HEK293T (cell line): ENCODE data around the gene KIFC1.

Experiments
- BHLHE40 ChIP-seq: fragments of 450-650 bp; IDR thresholded peaks from 2 replicates; pipeline ENCODE4 v1.6.1; 2016; ENCODE audit warnings: mild to moderate bottlenecking, moderate library complexity, borderline replicate concordance
- ELF4 ChIP-seq: fragments of 450-650 bp; IDR thresholded peaks from 2 replicates; pipeline ENCODE4 v1.6.1; 2017; ENCODE audit warnings: antibody characterized with exemption
- FOXA1 ChIP-seq: fragments of 450-650 bp; IDR thresholded peaks from 2 replicates; pipeline ENCODE4 v1.6.1; 2016; ENCODE audit warnings: mild to moderate bottlenecking
- FOXK2 ChIP-seq: fragments of 450-650 bp; IDR thresholded peaks from 2 replicates; pipeline ENCODE4 v1.6.1; 2016; ENCODE audit warnings: mild to moderate bottlenecking
- FOXM1 ChIP-seq: fragments of 450-650 bp; IDR thresholded peaks from 2 replicates; pipeline ENCODE4 v1.6.1; 2017; ENCODE audit warnings: mild to moderate bottlenecking, borderline replicate concordance
- L3MBTL2 ChIP-seq: fragments of 450-650 bp; conservative IDR thresholded peaks from 2 replicates; pipeline ENCODE4 v1.6.1; 2016; ENCODE audit warnings: mild to moderate bottlenecking
- LEF1 ChIP-seq: fragments of 450-650 bp; IDR thresholded peaks from 2 replicates; pipeline ENCODE4 v1.6.1; 2017; ENCODE audit warnings: mild to moderate bottlenecking, borderline replicate concordance
- NFRKB ChIP-seq: fragments of 450-650 bp; IDR thresholded peaks from 2 replicates; pipeline ENCODE4 v1.6.1; 2016; ENCODE audit warnings: mild to moderate bottlenecking, moderate library complexity
- SP1 ChIP-seq: fragments of 450-650 bp; IDR thresholded peaks from 2 replicates; pipeline ENCODE4 v1.6.1; 2017
- SUZ12 ChIP-seq: fragments of 450-650 bp; IDR thresholded peaks from 2 replicates; pipeline ENCODE4 v1.6.1; 2016; ENCODE audit warnings: mild to moderate bottlenecking
- ZNF384 ChIP-seq: fragments of 450-650 bp; IDR thresholded peaks from 2 replicates; pipeline ENCODE4 v1.6.1; 2016

DNA sequence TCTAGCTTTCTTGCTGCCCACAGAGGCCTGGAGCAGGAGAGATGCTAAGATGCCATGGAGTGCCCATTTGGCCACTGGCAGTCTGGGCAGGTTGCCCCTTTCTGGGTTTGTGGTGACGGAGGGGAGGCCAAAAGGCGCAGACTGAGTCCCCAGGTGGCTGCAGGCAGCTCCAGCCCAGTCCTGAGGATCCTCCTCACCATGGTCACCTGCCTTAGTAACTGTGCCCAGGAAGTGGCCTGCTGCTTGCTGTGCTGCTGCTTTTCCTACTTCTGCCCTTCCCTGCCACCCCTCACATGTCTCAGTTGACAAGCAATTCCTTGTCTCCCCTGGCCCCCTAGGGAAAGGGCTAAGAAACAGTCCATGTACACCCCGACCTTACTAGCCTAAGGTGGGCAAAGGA, 35.3 kb upstream of the KIFC1 start:
- no peak for TF ChIP-seq BHLHE40
- no peak for TF ChIP-seq FOXA1
- TF ChIP-seq FOXK2, result no peak
- no peak for TF ChIP-seq ZNF384
- no peak for TF ChIP-seq SUZ12
- no peak for TF ChIP-seq ELF4
- TF ChIP-seq FOXM1, result no peak
- TF ChIP-seq L3MBTL2, result no peak
- TF ChIP-seq NFRKB, result no peak
- no peak for TF ChIP-seq SP1
- TF ChIP-seq LEF1, result no peak
